ENCODE data around the gene PLAGL2.

DNA sequence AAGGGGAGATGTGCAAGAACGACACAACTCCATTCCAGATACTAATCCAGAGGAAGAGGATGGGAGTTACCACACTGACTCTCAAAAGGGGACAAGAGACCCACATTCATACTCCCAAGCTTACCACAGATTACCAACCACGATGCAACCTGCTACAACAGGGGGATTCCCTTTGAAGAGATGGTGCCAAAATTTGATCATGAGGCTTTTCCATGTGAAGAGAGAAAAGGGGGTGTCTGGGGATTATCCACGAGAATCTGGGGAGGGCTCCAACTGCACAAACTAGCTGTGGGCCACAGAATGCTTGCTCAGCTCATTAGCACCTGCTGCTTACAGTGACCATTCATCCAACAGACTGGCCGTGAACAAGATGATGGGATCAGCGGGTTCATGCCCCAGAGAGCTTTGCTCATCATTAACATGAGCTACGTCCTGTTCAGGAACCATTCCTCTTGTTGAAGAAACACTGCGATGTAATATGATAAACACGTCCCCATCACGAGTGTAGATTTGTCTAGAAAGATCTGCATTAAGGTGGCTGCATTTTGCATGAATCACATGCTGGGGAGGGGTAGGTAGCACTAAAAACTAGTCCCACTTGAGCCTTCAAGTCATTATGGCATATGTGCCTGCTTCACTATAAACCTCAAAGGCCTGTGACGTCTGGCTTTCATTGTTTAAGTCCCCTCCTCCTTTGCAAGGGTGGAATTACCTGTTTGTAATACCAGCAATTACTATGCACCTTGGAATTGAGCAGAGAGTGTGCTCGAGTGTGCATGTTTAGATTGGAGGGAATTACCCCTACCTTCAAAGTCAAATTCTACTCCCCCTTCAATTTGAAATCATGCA lies 4.0 kb downstream of the PLAGL2 start:
- TF ChIP-seq, protein P1, sequence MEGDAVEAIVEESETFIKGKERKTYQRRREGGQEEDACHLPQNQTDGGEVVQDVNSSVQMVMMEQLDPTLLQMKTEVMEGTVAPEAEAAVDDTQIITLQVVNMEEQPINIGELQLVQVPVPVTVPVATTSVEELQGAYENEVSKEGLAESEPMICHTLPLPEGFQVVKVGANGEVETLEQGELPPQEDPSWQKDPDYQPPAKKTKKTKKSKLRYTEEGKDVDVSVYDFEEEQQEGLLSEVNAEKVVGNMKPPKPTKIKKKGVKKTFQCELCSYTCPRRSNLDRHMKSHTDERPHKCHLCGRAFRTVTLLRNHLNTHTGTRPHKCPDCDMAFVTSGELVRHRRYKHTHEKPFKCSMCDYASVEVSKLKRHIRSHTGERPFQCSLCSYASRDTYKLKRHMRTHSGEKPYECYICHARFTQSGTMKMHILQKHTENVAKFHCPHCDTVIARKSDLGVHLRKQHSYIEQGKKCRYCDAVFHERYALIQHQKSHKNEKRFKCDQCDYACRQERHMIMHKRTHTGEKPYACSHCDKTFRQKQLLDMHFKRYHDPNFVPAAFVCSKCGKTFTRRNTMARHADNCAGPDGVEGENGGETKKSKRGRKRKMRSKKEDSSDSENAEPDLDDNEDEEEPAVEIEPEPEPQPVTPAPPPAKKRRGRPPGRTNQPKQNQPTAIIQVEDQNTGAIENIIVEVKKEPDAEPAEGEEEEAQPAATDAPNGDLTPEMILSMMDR (IDR thresholded peaks at IDR 0.05 in 2 of 3, conservative IDR thresholded peaks at IDR 0.05 in 1 of 3; ENCODE audit: insufficient read depth in 2 of 3, low read depth in 1 of 3, low read length in 3 of 3) = no peak
- no peak for TF ChIP-seq CCNT2 (IDR thresholded peaks at IDR 0.05; ENCODE audit: borderline replicate concordance, extremely low read depth, insufficient read length, low read depth, low read length)
- TF ChIP-seq, protein P2, sequence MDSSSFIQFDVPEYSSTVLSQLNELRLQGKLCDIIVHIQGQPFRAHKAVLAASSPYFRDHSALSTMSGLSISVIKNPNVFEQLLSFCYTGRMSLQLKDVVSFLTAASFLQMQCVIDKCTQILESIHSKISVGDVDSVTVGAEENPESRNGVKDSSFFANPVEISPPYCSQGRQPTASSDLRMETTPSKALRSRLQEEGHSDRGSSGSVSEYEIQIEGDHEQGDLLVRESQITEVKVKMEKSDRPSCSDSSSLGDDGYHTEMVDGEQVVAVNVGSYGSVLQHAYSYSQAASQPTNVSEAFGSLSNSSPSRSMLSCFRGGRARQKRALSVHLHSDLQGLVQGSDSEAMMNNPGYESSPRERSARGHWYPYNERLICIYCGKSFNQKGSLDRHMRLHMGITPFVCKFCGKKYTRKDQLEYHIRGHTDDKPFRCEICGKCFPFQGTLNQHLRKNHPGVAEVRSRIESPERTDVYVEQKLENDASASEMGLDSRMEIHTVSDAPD (CRISPR knock-in tag; IDR thresholded peaks at IDR 0.05) = no peak
- TF ChIP-seq FOXM1 (IDR thresholded peaks at IDR 0.05; ENCODE audit: low read depth) = no peak
- no peak for TF ChIP-seq FOXM1 (CRISPR knock-in tag; IDR thresholded peaks at IDR 0.05; ENCODE audit: low read depth)
- TF ChIP-seq LCOR (CRISPR knock-in tag; IDR thresholded peaks at IDR 0.05) = no peak
- no peak for TF ChIP-seq ZNF12 (CRISPR knock-in tag; IDR thresholded peaks at IDR 0.05)
- no peak for TF ChIP-seq RAD51 (IDR thresholded peaks at IDR 0.05; ENCODE audit: borderline replicate concordance, low read depth)
